HG02885 (cell line): ENCODE results near the gene ITGB5.
"Not testable (repeated sequence)": the region's sequence is repeated elsewhere in the genome, so short reads cannot be mapped to it uniquely, and the experiment has no call there.

Source experiments
- ATAC-seq: cut with Tn5 transposase; IDR thresholded peaks from one replicate; pipeline ENCODE4 v1.9.1; 2021; ENCODE audit warnings: mild to moderate bottlenecking; ENCODE audit not compliant: unreplicated experiment, poor library complexity

The ITGB5 gene

GRCh38 chr3:124763206-124763605, 124.0 kb downstream of the ITGB5 start:
- ATAC-seq, result no peak

GRCh38 chr3:124762661-124763011, 124.5 kb downstream of the ITGB5 start:
- ATAC-seq, result no peak

DNA sequence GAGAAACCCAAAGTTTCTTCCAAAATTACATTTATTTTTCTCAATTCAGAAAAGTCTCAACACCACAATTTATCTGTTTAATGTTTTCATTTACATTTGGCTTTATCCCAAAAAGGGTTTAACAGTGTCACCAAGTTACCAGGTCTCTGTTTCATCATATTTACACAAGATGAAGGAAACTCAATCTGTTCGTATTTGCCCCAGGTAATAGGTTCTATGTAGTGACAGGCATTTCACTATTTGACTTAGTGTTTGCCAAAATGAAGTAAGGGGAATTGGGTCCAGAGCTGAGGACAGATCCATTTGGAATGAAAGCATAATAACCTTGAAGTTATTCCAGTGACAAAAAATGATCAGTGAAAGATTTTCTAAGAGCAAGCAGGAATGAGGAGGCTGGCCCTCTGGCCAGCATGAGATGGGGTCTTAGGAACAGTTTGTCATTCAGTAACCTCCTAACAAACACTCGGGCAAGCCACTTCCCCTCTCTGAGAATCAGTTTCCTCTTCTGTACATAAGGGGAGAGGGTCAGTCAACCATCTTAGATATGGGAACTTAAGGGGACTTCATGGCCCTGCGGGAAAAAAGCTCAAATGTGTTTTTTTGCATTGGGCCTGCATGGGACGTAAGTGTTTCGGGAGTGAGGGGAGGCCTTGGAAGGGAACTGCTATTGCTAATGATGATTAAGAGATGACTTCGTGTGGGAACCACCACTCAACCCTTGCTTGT, 125.1 kb downstream of the ITGB5 start:
- ATAC-seq, result no peak

GRCh38 chr3:124761250-124761796, 125.8 kb downstream of the ITGB5 start:
- ATAC-seq, result peak; percentile 56

GRCh38 chr3:124760601-124761000, 126.6 kb downstream of the ITGB5 start:
- ATAC-seq, result no peak

GRCh38 chr3:124759666-124760401, 127.3 kb downstream of the ITGB5 start:
- no peak for ATAC-seq

GRCh38 chr3:124758851-124759635, 128.1 kb downstream of the ITGB5 start:
- ATAC-seq, result no peak

DNA sequence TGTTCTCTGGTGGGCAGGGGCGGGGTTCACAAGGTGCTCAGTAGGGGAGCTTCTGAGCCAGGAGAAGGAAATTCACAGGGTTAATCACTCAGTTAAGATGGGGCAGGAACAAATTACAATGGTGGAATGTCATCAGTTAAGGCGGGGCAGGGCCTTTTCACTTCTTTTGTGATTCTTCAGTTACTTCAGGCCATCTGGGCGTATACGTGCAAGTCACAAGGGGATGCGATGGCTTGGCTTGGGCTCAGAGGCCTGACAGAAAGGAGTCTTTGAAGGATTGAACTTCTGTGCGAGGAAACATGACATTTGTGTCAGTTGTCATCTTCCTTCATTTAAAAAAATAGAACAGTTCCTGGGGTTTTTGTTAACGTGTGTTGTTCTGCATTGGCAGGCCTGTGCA, 129.2 kb downstream of the ITGB5 start:
- ATAC-seq, result not testable (repeated sequence)

DNA sequence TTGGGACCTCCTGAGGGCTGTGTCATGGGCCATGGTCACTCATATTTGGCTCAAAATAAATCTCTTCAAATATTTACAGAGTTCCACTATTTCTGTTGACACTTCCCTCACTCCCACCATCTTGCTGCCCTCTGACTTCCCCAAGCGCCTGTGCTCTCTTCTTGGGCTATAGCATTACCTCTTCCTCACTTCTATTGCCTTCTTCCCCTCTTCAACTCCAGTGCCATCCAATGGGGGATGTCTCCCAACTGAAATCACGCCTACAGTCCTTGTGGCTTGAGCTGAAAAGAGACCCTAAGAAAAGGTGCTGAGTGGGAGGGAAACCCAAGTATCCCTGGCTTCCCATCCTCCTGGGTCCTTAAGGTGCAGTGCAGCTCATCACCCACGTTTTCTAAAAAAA, 135.1 kb downstream of the ITGB5 start:
- no peak for ATAC-seq

DNA sequence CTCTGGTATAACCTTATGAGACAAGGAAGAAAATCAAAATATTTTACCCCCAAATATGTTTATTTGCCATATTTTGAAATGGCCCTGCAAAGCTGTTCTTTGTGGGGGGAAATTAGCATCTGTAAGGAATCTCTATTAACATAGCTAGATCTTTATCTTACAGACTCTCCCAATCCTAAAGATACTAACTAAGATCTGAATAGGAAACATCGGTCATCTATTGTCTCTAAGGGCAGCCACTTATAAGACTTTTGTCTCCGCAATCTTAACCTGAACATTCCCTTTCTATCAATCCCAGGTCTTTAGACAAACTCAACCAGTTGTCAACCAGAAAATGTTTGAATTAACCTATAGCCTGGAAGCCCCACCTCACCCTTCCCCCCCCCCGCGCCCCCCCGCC, 135.7 kb downstream of the ITGB5 start:
- no peak for ATAC-seq

DNA sequence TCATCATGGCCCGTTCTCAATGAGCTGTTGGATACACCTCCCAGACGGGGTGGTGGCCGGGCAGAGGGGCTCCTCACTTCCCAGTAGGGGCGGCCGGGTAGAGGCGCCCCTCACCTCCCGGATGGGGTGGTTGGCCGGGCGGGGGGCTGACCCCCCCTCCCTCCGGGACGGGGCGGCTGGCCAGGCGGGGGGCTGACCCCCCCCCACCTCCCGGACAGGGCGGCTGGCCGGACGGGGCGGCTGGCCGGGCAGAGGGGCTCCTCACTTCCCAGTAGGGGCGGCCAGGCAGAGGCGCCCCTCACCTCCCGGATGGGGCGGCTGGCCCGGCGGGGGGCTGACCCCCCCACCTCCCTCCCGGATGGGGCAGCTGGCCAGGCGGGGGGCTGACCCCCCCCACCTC, 137.3 kb downstream of the ITGB5 start:
- ATAC-seq, result not testable (repeated sequence)

GRCh38 chr3:124748560-124749198, 138.5 kb downstream of the ITGB5 start:
- no peak for ATAC-seq

DNA sequence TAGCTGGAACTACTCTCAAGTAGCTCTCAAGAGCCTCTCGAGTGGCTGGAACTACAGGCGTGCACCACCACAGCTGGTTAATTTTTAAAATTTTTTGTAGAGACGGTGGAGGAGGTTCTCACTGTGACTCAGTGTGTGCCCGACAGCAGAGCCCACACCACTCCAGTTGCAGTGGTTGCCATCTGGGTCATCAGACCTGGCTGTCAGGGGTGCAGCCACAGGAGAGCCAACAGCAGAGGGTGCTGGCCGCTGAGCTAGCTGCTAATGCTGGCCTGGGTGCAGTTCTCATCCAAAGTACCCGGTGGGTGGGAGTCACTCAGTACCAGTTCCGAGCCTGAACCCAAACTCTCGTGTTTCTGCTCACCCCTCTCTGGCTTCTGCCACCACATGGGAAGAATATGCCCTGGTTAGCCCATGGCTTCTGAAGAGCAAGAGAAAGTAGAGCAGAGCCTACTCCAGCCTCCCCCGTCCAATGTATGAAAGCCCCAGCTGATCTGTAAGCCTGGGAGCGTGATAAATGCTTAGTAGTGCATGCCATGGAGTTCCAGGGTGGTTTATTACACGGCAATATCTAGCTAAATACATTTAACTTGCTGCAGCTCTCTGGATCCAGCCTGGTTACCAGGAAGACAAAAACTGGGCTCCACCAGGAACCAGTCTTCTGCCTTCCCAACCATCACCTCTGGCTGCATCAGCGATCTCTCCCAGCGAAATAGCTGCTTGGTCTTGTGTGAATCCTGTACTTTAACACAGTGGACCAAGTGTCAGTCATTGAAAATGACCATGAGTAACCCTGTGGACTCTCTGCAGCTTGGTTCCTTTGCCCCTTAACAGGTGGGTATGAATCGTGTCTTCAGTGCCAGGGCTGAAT, 139.8 kb downstream of the ITGB5 start:
- ATAC-seq, result no peak

GRCh38 chr3:124745756-124746155, 141.4 kb downstream of the ITGB5 start:
- ATAC-seq, result no peak

DNA sequence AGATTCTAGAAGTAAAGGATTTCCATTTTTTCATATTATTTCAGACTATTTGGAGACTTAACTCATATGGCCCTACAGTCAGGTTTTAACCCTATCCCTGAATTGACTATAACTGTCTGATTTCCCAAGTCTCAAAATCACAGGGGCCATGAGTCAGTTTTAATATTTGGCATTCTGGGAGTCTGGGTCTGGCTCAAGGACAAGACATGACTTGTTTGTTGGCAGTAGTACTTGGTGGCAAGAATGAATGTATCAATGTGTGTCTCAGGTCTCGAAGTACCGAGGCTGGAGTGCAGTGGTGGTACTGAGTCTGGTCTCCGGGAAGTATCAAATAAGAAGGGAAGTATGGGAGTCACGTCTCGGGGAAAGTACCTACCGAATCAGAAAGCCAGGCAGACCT, 146.1 kb downstream of the ITGB5 start:
- no peak for ATAC-seq

DNA sequence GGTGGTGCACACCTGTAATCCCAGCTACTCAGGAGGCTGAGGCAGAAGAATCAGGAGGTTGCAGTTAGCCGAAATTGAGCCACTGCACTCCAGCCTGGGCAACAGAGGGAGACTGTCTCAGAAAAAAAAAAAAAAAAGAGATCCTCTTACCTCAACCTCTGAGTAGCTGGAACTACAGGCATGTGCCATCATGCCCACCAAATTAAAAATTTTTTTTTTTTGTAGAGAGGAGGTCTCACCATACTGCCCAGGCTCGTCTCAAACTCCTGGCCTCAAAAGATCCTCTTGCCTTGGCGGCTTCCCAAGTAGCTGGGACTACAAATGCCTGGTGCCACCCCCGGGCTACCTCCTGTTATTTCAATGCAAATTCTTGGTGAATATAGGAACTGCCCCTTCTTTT, 155.4 kb downstream of the ITGB5 start:
- ATAC-seq, result no peak

GRCh38 chr3:124730941-124731297, 156.2 kb downstream of the ITGB5 start:
- no peak for ATAC-seq

DNA sequence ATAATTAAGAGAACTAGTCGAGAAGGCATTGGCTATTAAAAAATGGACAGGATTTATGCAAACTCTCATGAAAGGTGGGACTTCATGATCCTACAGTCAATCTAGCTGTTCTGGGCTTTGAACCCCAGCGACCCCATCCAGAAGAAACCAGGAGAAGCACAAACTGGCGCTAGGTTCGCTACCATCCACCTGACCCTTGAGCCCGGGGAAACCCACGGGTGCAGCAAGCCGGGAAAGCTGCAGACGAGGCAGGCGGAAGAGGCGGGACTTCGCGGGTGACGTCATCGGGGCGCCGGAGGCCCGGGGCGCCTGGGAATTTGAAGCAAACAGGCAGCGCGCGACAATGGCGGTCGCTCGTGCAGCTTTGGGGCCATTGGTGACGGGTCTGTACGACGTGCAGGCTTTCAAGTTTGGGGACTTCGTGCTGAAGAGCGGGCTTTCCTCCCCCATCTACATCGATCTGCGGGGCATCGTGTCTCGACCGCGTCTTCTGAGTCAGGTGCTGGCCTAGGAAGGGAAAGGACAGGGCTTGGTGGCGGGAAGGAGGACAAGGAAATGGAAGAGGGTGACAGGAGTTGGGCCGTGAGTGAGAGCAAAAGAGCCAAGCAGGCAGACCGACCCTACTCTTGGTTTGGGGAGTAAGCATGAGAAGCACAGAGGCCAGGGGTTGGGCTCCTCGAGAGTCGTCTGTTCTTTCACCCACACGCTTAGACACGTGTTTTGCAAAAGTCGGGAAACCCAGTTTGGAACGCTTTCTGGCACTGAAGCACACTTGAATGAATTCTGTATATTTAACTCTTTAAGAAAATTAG, 156.8 kb downstream of the ITGB5 start, which contains the start of gene UMPS:
Gene UMPS, plus strand, starts transcription at position 324 of the 812 bp plus-strand sequence. Its CDS starts 20 bp downstream, at position 344.
- ATAC-seq, result peak; percentile 97

- ATAC-seq, result no peak
These were observed 164.6 kb downstream of the ITGB5 start for GRCh38 chr3:124722589-124722988.
